ENCODE measurements around the gene CD3G. TPM values are rescaled to one million over a fixed set of nuclear protein-coding genes. Genes with fewer than 3 reads are reported as not detected.

The CD3G gene
- total and polyA plus RNA-seq, 9 of the 15 experiments (the other 6 are each of a cell fraction or from before 2014, with no cell fraction given) = 0.30 to 1.7 (median 0.47) TPM

DNA sequence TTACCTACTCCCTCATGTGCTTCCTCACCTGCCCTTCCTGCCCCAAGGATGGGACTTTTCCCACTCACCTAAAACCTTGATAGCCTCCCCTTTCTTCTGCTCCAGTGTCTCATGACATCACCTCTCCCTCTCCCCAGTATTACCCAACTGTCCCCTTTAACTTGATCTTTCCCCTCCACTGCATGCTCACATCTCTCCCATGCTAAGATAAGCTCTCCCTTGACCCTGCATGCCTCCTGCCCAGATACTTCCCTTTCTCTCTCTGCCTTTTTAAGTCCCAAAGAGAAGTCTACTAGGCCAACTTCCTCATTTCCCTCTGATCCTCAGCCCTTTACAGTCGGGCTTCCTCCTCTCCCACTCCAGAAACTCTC is 24.8 kb upstream of the CD3G start (continued):
- TF ChIP-seq, protein P1, sequence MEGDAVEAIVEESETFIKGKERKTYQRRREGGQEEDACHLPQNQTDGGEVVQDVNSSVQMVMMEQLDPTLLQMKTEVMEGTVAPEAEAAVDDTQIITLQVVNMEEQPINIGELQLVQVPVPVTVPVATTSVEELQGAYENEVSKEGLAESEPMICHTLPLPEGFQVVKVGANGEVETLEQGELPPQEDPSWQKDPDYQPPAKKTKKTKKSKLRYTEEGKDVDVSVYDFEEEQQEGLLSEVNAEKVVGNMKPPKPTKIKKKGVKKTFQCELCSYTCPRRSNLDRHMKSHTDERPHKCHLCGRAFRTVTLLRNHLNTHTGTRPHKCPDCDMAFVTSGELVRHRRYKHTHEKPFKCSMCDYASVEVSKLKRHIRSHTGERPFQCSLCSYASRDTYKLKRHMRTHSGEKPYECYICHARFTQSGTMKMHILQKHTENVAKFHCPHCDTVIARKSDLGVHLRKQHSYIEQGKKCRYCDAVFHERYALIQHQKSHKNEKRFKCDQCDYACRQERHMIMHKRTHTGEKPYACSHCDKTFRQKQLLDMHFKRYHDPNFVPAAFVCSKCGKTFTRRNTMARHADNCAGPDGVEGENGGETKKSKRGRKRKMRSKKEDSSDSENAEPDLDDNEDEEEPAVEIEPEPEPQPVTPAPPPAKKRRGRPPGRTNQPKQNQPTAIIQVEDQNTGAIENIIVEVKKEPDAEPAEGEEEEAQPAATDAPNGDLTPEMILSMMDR (IDR thresholded peaks at IDR 0.05 in 2 of 3, conservative IDR thresholded peaks at IDR 0.05 in 1 of 3; ENCODE audit: insufficient read depth in 2 of 3, low read depth in 1 of 3, low read length in 3 of 3) = no peak
- TF ChIP-seq EHMT2 (IDR thresholded peaks at IDR 0.05) (0 out of 2 replicates have a peak, but pooled peaks have one; percentile 34), NUFIP1 (IDR thresholded peaks at IDR 0.05; ENCODE audit: partially characterized antibody) (no peak), EZH2 (IDR thresholded peaks at IDR 0.05; ENCODE audit: borderline replicate concordance, low read depth, low read length) (no peak), SREBF2 (CRISPR knock-in tag; IDR thresholded peaks at IDR 0.05) (no peak), GABPB1 (CRISPR knock-in tag; IDR thresholded peaks at IDR 0.05) (no peak), DACH1 (IDR thresholded peaks at IDR 0.05; ENCODE audit: partially characterized antibody) (no peak), ZNF551 (CRISPR knock-in tag; IDR thresholded peaks at IDR 0.05) (no peak), TEAD1 (CRISPR knock-in tag; IDR thresholded peaks at IDR 0.05) (no peak), ZNF707 (CRISPR knock-in tag; conservative IDR thresholded peaks at IDR 0.05) (no peak), MAZ (CRISPR knock-in tag; conservative IDR thresholded peaks at IDR 0.05 in 1 of 2, IDR thresholded peaks at IDR 0.05 in 1 of 2) (0 out of 4 replicates have a peak, but pooled peaks of 1 of the 2 experiments have one; percentile 16), CTBP1 (IDR thresholded peaks at IDR 0.05; ENCODE audit: borderline replicate concordance) (peak; percentile 87; the same call in 1 of the 2 replicates), MEF2D (tag; conservative IDR thresholded peaks at IDR 0.05; ENCODE audit: low read depth) (0 out of 2 replicates have a peak, but pooled peaks have one; percentile 14), GTF2A2 (tag; IDR thresholded peaks at IDR 0.05) (no peak), FOXJ3 (CRISPR knock-in tag; IDR thresholded peaks at IDR 0.05) (no peak), HNRNPL (IDR thresholded peaks at IDR 0.05; ENCODE audit: low read depth, low read length) (no peak)
- TF ChIP-seq, protein P2, sequence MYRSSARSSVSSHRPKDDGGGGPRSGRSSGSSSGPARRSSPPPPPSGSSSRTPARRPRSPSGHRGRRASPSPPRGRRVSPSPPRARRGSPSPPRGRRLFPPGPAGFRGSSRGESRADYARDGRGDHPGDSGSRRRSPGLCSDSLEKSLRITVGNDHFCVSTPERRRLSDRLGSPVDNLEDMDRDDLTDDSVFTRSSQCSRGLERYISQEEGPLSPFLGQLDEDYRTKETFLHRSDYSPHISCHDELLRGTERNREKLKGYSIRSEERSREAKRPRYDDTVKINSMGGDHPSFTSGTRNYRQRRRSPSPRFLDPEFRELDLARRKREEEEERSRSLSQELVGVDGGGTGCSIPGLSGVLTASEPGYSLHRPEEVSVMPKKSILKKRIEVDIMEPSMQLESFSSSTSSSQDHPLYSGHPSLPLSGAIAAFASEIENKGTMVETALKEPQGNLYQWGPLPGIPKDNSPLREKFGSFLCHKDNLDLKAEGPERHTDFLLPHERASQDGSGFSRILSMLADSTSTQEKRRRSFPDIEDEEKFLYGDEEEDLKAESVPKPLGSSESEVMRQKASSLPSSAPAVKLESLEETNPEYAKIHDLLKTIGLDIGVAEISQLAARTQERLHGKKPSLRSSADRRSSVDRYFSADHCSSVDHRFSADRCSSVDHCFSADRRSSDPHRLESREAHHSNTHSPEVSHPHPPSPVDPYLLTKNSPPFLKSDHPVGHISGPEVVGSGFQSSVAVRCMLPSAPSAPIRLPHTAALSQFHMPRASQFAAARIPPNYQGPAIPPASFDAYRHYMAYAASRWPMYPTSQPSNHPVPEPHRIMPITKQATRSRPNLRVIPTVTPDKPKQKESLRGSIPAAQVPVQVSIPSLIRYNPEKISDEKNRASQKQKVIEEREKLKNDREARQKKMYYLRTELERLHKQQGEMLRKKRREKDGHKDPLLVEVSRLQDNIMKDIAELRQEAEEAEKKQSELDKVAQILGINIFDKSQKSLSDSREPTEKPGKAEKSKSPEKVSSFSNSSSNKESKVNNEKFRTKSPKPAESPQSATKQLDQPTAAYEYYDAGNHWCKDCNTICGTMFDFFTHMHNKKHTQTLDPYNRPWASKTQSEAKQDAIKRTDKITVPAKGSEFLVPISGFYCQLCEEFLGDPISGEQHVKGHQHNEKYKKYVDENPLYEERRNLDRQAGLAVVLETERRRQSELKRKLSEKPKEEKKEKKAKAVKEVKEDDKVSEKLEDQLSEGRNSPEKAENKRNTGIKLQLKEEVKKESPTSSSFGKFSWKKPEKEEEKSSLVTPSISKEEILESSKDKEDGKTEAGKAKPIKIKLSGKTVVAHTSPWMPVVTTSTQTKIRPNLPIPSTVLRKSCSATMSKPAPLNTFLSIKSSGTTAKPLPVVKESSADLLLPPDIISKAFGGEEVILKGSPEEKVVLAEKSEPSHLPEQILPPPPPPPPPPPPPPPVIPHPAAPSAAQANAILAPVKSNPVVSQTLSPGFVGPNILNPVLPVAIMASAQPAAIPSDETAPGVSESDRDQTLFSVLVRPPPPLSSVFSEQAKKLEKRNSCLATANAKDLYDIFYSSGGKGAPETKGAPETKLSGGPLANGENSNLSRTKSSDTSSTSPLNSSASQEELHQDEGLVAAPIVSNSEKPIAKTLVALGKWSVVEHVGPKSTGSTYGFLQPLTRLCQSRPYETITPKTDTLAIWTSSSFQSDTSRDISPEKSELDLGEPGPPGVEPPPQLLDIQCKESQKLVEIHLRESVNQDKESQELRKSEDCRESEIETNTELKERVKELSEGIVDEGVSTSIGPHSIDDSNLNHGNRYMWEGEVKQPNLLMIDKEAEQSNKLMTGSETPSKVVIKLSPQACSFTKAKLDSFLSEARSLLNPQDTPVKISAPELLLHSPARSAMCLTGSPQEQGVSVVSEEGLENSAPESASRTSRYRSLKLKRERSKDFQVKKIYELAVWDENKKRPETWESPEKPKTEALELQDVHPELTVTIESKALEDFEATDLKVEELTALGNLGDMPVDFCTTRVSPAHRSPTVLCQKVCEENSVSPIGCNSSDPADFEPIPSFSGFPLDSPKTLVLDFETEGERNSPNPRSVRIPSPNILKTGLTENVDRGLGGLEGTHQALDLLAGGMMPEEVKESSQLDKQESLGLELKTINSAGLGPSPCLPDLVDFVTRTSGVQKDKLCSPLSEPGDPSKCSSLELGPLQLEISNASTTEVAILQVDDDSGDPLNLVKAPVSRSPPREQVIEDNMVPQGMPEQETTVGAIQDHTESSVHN (IDR thresholded peaks at IDR 0.05; ENCODE audit: borderline replicate concordance in 1 of 2, low read depth in 1 of 2) = no peak
- TF ChIP-seq, protein P3, sequence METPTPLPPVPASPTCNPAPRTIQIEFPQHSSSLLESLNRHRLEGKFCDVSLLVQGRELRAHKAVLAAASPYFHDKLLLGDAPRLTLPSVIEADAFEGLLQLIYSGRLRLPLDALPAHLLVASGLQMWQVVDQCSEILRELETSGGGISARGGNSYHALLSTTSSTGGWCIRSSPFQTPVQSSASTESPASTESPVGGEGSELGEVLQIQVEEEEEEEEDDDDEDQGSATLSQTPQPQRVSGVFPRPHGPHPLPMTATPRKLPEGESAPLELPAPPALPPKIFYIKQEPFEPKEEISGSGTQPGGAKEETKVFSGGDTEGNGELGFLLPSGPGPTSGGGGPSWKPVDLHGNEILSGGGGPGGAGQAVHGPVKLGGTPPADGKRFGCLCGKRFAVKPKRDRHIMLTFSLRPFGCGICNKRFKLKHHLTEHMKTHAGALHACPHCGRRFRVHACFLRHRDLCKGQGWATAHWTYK (CRISPR knock-in tag; IDR thresholded peaks at IDR 0.05) = no peak
